GM21515 (cell line): ENCODE data around the gene SCIN.
"Not testable (repeated sequence)": the region's sequence is repeated elsewhere in the genome, so short reads cannot be mapped to it uniquely, and the experiment has no call there.

ENCODE experiments used
- ATAC-seq: cut with Tn5 transposase; IDR thresholded peaks from one replicate; pipeline ENCODE4 v1.9.1; 2021; ENCODE audit not compliant: unreplicated experiment

The SCIN gene

GRCh38 chr7:12686234-12686890, 115.8 kb downstream of the SCIN start:
- ATAC-seq: peak; percentile 90

GRCh38 chr7:12686891-12687717, 116.6 kb downstream of the SCIN start, which contains the start of gene ARL4A:
Gene ARL4A (plus strand): TSS chr7:12687633. CDS start chr7:12688255, 622 bp downstream.
- peak; percentile 85 for ATAC-seq

GRCh38 chr7:12687718-12688171, 117.2 kb downstream of the SCIN start:
- ATAC-seq: no peak

GRCh38 chr7:12688485-12689170, 118.1 kb downstream of the SCIN start:
- ATAC-seq: not testable (repeated sequence)

GRCh38 chr7:12689451-12689850, 118.9 kb downstream of the SCIN start:
- no peak for ATAC-seq

- no peak for ATAC-seq
These were observed 119.7 kb downstream of the SCIN start for GRCh38 chr7:12690041-12690878.

GRCh38 chr7:12691388-12691787, 120.9 kb downstream of the SCIN start:
- not testable (repeated sequence) for ATAC-seq

GRCh38 chr7:12692035-12692434, 121.5 kb downstream of the SCIN start:
- ATAC-seq: no peak

GRCh38 chr7:12692479-12693259, 122.1 kb downstream of the SCIN start:
- ATAC-seq: no peak

GRCh38 chr7:12694817-12695216, 124.3 kb downstream of the SCIN start:
- ATAC-seq: no peak

GRCh38 chr7:12695965-12696364, 125.4 kb downstream of the SCIN start:
- ATAC-seq: no peak

- no peak for ATAC-seq
These were observed 128.8 kb downstream of the SCIN start for GRCh38 chr7:12699299-12699698.

- no peak for ATAC-seq
These were observed 130.9 kb downstream of the SCIN start for GRCh38 chr7:12701433-12701832.

- ATAC-seq: no peak
These were observed 133.4 kb downstream of the SCIN start for GRCh38 chr7:12703881-12704280.

GRCh38 chr7:12705878-12706277, 135.4 kb downstream of the SCIN start:
- no peak for ATAC-seq

GRCh38 chr7:12706900-12707536, 136.5 kb downstream of the SCIN start:
- no peak for ATAC-seq

GRCh38 chr7:12708314-12708713, 137.8 kb downstream of the SCIN start:
- no peak for ATAC-seq
